ENCODE results near the gene FTMT.

DNA sequence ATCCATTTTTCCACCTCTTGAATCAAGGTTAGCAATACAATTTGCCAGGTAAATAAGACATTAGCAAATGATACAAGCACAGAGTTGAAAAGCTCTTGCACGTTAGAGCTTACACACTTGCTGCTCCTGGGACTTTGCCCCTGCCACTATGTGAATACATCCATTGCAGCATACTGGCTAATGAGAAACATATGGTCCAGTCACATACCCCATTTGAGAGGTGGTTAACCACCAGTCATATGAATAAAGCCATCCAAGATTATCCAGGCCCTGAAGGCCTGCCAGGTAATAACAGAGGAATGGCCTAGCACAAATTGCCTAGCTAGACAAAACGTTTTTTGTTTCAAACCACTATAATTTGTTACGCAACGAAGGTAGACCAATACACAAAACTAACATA lies 45.8 kb upstream of the FTMT start:
- TF ChIP-seq, protein P1, sequence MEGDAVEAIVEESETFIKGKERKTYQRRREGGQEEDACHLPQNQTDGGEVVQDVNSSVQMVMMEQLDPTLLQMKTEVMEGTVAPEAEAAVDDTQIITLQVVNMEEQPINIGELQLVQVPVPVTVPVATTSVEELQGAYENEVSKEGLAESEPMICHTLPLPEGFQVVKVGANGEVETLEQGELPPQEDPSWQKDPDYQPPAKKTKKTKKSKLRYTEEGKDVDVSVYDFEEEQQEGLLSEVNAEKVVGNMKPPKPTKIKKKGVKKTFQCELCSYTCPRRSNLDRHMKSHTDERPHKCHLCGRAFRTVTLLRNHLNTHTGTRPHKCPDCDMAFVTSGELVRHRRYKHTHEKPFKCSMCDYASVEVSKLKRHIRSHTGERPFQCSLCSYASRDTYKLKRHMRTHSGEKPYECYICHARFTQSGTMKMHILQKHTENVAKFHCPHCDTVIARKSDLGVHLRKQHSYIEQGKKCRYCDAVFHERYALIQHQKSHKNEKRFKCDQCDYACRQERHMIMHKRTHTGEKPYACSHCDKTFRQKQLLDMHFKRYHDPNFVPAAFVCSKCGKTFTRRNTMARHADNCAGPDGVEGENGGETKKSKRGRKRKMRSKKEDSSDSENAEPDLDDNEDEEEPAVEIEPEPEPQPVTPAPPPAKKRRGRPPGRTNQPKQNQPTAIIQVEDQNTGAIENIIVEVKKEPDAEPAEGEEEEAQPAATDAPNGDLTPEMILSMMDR (IDR thresholded peaks at IDR 0.05), result no peak
- TF ChIP-seq EZH2phosphoT487 (IDR thresholded peaks at IDR 0.05), result no peak

Data from neural progenitor cell (in vitro differentiated cells).